ENCODE measurements around the gene EZH1. TPM values are rescaled to one million over a fixed set of nuclear protein-coding genes. Genes with fewer than 3 reads are reported as not detected.

EZH1 gene
- total RNA-seq, 4 donors from 2014 or later = 73.8 to 128 (median 109) TPM

DNA sequence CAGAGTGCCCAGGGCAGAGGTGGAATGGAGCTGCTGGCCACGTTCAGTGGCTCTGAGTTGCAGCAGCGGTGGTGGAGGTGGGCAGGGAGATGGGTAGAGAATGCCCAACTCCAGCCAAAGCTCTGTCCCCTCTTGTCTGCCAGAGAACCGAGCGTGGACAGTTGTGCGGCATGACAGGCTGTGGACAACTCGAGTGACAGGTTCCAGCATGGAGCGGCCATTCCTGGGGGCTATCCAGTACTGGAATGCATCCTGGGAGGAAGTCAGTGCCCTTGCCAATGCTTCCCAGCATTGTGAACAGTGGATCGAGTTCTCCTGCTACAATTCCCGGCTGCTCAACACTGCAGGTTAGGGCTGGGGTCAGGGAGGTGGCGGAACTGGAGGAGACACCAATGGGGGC lies 54.2 kb downstream of the EZH1 start:
- no peak overlapping the region for H3K4me3 ChIP-seq
- no peaks in the 10 kb centered on the region for H3K27me3 ChIP-seq
- no peak for DNase-seq (ENCODE audit: low spot score in 2 of 2)
- H3K27ac ChIP-seq = no peak overlapping the region
- peaks cover 0 to 94% (median 0%) of the 10 kb centered on the region in 3 donors for H3K36me3 ChIP-seq
- TF ChIP-seq EP300 (IDR thresholded peaks at IDR 0.05) = no peak
- TF ChIP-seq POLR2A (IDR thresholded peaks at IDR 0.05) = no peak
- TF ChIP-seq, protein P1, sequence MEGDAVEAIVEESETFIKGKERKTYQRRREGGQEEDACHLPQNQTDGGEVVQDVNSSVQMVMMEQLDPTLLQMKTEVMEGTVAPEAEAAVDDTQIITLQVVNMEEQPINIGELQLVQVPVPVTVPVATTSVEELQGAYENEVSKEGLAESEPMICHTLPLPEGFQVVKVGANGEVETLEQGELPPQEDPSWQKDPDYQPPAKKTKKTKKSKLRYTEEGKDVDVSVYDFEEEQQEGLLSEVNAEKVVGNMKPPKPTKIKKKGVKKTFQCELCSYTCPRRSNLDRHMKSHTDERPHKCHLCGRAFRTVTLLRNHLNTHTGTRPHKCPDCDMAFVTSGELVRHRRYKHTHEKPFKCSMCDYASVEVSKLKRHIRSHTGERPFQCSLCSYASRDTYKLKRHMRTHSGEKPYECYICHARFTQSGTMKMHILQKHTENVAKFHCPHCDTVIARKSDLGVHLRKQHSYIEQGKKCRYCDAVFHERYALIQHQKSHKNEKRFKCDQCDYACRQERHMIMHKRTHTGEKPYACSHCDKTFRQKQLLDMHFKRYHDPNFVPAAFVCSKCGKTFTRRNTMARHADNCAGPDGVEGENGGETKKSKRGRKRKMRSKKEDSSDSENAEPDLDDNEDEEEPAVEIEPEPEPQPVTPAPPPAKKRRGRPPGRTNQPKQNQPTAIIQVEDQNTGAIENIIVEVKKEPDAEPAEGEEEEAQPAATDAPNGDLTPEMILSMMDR (IDR thresholded peaks at IDR 0.05) = no peak
- no peaks in the 10 kb centered on the region for H3K4me1 ChIP-seq
- WGBS, 2 donors = 82 to 84% methylated on average over 4 to 10 of the region's 10 CpGs
- no peaks in the 10 kb centered on the region for H3K9me3 ChIP-seq

DNA sequence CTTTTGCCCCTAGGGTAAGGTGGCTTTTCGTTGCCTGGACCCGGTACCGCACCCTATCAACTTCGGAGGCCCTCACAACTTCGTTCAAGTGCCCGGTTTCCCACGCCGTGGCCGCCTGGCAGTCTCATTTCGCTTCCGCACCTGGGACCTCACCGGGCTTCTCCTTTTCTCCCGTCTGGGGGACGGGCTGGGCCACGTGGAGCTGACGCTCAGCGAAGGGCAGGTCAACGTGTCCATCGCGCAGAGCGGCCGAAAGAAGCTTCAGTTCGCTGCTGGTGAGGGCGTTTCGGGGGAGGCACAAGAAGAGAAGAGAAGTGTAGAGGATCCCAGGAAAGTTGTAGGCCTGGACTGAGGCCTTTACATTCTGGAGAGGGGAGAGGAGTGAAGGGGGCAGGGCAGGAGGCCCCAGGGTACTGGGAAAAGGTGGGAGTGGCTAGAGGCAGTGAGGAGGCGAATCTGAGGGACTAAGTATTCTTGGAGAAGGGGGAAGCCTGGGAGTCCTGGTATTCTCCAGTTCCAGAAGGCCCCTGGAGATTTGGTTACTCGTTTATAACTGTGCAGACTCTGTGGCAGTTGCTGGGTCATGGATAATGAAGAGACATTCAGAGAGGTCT lies 57.0 kb downstream of the EZH1 start:
- H3K27me3 ChIP-seq = no peaks in the 10 kb centered on the region
- H3K9me3 ChIP-seq = no peaks in the 10 kb centered on the region
- no peak for DNase-seq (ENCODE audit: low spot score in 2 of 2)
- WGBS, 2 donors = 65 to 69% methylated on average over 27 of the region's 27 CpGs
- H3K4me3 ChIP-seq = no peak overlapping the region
- peaks cover 0 to 14% (median 7%) of the 10 kb centered on the region in 4 donors for H3K4me1 ChIP-seq
- H3K36me3 ChIP-seq = peaks cover 0 to 76% (median 0%) of the 10 kb centered on the region in 3 donors
- no peak overlapping the region for H3K27ac ChIP-seq
- TF ChIP-seq POLR2A (IDR thresholded peaks at IDR 0.05) (no peak), EP300 (IDR thresholded peaks at IDR 0.05) (no peak)
- TF ChIP-seq, protein P1 (IDR thresholded peaks at IDR 0.05) = no peak

DNA sequence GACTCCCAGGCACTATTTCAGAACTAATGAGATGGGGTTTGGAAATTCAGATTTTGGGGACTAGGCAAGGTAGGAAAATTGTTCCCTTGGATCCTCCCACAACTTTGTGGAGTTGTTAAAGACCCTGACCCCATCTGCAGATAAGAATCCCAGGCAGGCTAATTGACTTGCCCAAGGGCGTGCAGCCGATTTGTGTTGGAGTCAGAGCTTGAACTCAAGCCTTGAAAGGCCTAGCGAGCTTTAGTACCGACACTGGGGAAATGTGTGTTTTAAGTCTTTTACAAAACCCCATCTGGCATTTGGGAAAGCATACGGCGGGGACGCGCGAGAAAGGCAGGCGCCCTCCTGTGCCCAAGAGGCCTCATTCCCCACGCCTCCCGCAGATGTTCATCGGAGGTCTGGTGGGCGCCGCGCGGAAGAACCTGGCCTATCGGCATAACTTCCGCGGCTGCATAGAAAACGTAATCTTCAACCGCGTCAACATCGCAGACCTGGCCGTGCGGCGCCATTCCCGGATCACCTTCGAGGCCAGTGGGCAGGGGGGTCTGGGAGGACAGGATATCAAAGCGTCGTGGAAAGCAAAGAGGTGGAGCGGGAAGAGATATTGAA lies 58.2 kb downstream of the EZH1 start:
- Histone ChIP-seq H3K27ac (no peak overlapping the region), H3K4me3 (no peak overlapping the region), H3K36me3 (peaks cover 0 to 65% (median 0%) of the 10 kb centered on the region in 3 donors), H3K4me1 (peaks cover 0 to 26% (median 17%) of the 10 kb centered on the region in 4 donors), H3K9me3 (no peaks in the 10 kb centered on the region), H3K27me3 (no peaks in the 10 kb centered on the region)
- TF ChIP-seq, protein P1 (IDR thresholded peaks at IDR 0.05) = no peak
- TF ChIP-seq EP300 (IDR thresholded peaks at IDR 0.05) (no peak), POLR2A (IDR thresholded peaks at IDR 0.05) (no peak)
- DNase-seq (ENCODE audit: low spot score in 2 of 2) = no peak
- 77 to 82% methylated on average over 32 of the region's 32 CpGs for WGBS, 2 donors

DNA sequence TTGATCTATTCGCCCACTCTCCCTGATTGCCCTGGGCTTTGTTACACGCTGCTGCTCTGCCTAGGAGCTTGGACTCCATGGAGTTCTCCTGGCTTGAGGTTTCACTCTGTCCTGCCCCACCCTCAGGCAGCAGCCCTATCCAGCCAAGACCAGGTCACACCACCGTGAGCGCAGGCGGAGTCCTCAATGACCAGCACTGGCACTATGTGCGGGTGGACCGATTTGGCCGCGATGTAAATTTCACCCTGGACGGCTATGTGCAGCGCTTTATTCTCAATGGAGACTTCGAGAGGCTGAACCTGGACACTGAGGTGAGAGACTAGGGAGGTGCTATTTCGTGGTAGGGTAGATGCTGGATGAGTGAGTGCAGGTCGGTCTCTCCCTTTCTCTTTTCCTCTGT lies 59.0 kb downstream of the EZH1 start:
- H3K27ac ChIP-seq = no peak overlapping the region
- peaks cover 0 to 57% (median 0%) of the 10 kb centered on the region in 3 donors for H3K36me3 ChIP-seq
- H3K27me3 ChIP-seq = no peaks in the 10 kb centered on the region
- DNase-seq (ENCODE audit: low spot score in 2 of 2) = no peak
- no peaks in the 10 kb centered on the region for H3K9me3 ChIP-seq
- H3K4me1 ChIP-seq = peaks cover 0 to 33% (median 23%) of the 10 kb centered on the region in 4 donors
- H3K4me3 ChIP-seq = no peak overlapping the region
- no peak for TF ChIP-seq POLR2A (IDR thresholded peaks at IDR 0.05)
- TF ChIP-seq, protein P1 (IDR thresholded peaks at IDR 0.05) = no peak
- no peak for TF ChIP-seq EP300 (IDR thresholded peaks at IDR 0.05)
- 80 to 81% methylated on average over 13 to 14 of the region's 14 CpGs for WGBS, 2 donors

DNA sequence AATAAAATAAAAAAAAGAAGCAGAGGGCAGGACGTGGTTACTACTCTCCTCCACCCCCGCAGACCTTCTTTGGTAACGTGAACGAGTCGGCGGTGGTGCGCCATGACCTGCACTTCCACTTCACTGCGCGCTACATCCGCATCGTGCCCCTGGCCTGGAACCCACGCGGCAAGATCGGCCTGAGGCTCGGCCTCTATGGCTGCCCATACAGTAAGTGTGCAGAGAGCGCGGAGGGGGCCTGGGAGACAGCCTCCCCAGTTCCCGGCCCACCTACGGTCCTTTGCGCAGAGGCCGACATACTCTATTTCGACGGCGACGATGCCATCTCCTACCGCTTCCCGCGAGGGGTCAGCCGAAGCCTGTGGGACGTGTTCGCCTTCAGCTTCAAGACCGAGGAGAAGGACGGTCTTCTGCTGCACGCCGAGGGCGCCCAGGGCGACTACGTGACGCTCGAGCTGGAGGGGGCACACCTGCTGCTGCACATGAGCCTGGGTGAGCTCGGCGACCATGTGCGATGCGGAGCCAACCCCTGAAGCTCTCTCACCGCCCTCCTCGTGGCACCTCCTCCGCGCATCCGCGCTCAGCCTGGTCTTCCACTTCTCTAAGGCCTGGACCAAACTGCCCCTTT lies 59.8 kb downstream of the EZH1 start:
- peaks cover 0 to 41% (median 31%) of the 10 kb centered on the region in 4 donors for H3K4me1 ChIP-seq
- H3K27ac ChIP-seq = no peak overlapping the region

More for the DNA sequence above, 59.8 kb downstream of the EZH1 start:
- DNase-seq (ENCODE audit: low spot score in 2 of 2) = no peak
- H3K27me3 ChIP-seq = no peaks in the 10 kb centered on the region
- peaks cover 0 to 49% (median 0%) of the 10 kb centered on the region in 3 donors for H3K36me3 ChIP-seq
- 76 to 80% methylated on average over 50 of the region's 50 CpGs for WGBS, 2 donors
- TF ChIP-seq EP300 (IDR thresholded peaks at IDR 0.05) (no peak), POLR2A (IDR thresholded peaks at IDR 0.05) (no peak)
- TF ChIP-seq, protein P1 (IDR thresholded peaks at IDR 0.05) = no peak
- no peak overlapping the region for H3K4me3 ChIP-seq
- H3K9me3 ChIP-seq = no peaks in the 10 kb centered on the region
